NCI-H774 (cell line): Measurements from ENCODE around the gene VPS18.

Experiments used
- DNase-seq: peaks from one replicate; lab custom pipeline; 2025; lab: John Stamatoyannopoulos, UW

The VPS18 gene

GRCh38 chr15:40900256-40901052 is 6.2 kb downstream of the VPS18 start:
- DNase-seq: no peak

GRCh38 chr15:40901053-40901443 is 6.8 kb downstream of the VPS18 start:
- DNase-seq: no peak

GRCh38 chr15:40902605-40903561 is 8.6 kb downstream of the VPS18 start:
- DNase-seq: no peak

GRCh38 chr15:40904552-40905201 is 10.4 kb downstream of the VPS18 start:
- no peak for DNase-seq

- DNase-seq: peak; percentile 91
Observed at GRCh38 chr15:40906091-40906990, 12.1 kb downstream of the VPS18 start.

GRCh38 chr15:40906991-40907802 is 12.9 kb downstream of the VPS18 start:
- DNase-seq: peak; percentile 68

GRCh38 chr15:40908095-40908494 is 13.8 kb downstream of the VPS18 start:
- DNase-seq: no peak

- no peak for DNase-seq
Observed at GRCh38 chr15:40909662-40910630, 15.7 kb downstream of the VPS18 start.

- no peak for DNase-seq
Observed at GRCh38 chr15:40911141-40911540, 16.9 kb downstream of the VPS18 start.

GRCh38 chr15:40911693-40912092 is 17.4 kb downstream of the VPS18 start:
- no peak for DNase-seq

GRCh38 chr15:40912478-40912877 is 18.2 kb downstream of the VPS18 start:
- no peak for DNase-seq

- DNase-seq: no peak
Observed at GRCh38 chr15:40914013-40914412, 19.8 kb downstream of the VPS18 start.

- no peak for DNase-seq
Observed at GRCh38 chr15:40914486-40914885, 20.2 kb downstream of the VPS18 start.

GRCh38 chr15:40915116-40915661 is 20.9 kb downstream of the VPS18 start:
- DNase-seq: no peak

- no peak for DNase-seq
Observed at GRCh38 chr15:40915679-40916078, 21.4 kb downstream of the VPS18 start.

- no peak for DNase-seq
Observed at GRCh38 chr15:40917585-40917984, 23.3 kb downstream of the VPS18 start.

GRCh38 chr15:40918146-40918798 is 24.0 kb downstream of the VPS18 start:
- DNase-seq: peak; percentile 23

- DNase-seq: no peak
Observed at GRCh38 chr15:40918799-40919392, 24.6 kb downstream of the VPS18 start.
